ENCODE measurements around the gene IZUMO2. TPM values are rescaled to one million over a fixed set of nuclear protein-coding genes. Genes with fewer than 3 reads are reported as not detected.

IZUMO2 gene
- total and polyA plus RNA-seq, 2 donors (not counting 1 experiment from before 2014, with no cell fraction given), result not detected

DNA sequence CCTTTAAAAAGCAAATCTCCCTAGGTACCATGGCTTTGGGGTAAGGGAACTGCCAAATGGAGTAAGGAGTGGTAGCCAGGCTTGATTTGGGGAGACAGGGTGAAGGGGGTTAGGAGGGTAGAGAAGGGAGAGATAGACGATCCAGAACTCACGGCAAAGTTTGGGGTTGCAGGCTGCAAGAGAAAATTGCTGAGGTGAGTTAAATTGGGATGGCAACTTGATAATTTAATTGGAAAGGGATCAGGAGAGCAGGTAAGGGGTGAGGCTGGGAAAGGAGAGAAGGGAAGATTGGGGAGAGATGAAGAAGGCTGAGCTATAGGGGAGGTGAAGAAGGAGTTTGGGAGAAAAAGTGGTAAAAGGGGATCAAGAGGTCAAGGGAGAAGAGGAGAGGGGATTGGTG lies 4.0 kb downstream of the IZUMO2 start:
- Mint-ChIP-seq H3K4me3 (no peak overlapping the region), H3K27me3 (peaks cover 18% of the 10 kb centered on the region), H3K4me1 (no peaks in the 10 kb centered on the region), H3K27ac (no peak overlapping the region), H3K9me3 (ENCODE audit: insufficient read depth) (peaks cover 12% of the 10 kb centered on the region)
- H3K4me1 ChIP-seq (ENCODE audit: control insufficient read depth in 2 of 2, insufficient read depth in 2 of 2, low read length in 2 of 2), result no peaks in the 10 kb centered on the region
- CTCF ChIA-PET, result no interaction called here
- no peaks in the 10 kb centered on the region for H3K79me2 ChIP-seq (ENCODE audit: control insufficient read depth, insufficient read depth, low read length)
- no peak for ATAC-seq (ENCODE audit: low read depth)
- no peak overlapping the region for H3K4me3 ChIP-seq (ENCODE audit: control extremely low read depth in 1 of 5, extremely low read depth in 1 of 5, insufficient read depth in 1 of 5, low read depth in 2 of 5, low read length in 4 of 5)
- WGBS (ENCODE audit: insufficient coverage), result 91% methylated on average over 2 of the region's 2 CpGs
- H3K9me3 ChIP-seq (ENCODE audit: control extremely low read depth in 1 of 3, control insufficient read depth in 2 of 3, insufficient read depth in 1 of 3, low read length in 2 of 3), result peaks cover 0 to 29% (median 11%) of the 10 kb centered on the region in 3 donors
- no peaks in the 10 kb centered on the region for H3K36me3 ChIP-seq (replicated peaks in 1 of 2; ENCODE audit: control extremely low read depth in 1 of 2, control insufficient read depth in 1 of 2, extremely low read depth in 1 of 2, insufficient read depth in 2 of 2, low read length in 1 of 2)
- H3K27ac ChIP-seq (ENCODE audit: low read length in 2 of 2), result no peak overlapping the region
- H3K9ac ChIP-seq (ENCODE audit: low read length), result no peak overlapping the region
- no peak for TF ChIP-seq EZH2 (IDR thresholded peaks at IDR 0.05; ENCODE audit: borderline replicate concordance, insufficient read depth, low read depth, low read length, poor library complexity, severe bottlenecking)
- TF ChIP-seq, protein P1, sequence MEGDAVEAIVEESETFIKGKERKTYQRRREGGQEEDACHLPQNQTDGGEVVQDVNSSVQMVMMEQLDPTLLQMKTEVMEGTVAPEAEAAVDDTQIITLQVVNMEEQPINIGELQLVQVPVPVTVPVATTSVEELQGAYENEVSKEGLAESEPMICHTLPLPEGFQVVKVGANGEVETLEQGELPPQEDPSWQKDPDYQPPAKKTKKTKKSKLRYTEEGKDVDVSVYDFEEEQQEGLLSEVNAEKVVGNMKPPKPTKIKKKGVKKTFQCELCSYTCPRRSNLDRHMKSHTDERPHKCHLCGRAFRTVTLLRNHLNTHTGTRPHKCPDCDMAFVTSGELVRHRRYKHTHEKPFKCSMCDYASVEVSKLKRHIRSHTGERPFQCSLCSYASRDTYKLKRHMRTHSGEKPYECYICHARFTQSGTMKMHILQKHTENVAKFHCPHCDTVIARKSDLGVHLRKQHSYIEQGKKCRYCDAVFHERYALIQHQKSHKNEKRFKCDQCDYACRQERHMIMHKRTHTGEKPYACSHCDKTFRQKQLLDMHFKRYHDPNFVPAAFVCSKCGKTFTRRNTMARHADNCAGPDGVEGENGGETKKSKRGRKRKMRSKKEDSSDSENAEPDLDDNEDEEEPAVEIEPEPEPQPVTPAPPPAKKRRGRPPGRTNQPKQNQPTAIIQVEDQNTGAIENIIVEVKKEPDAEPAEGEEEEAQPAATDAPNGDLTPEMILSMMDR (IDR thresholded peaks at IDR 0.05), result no peak
- H2AFZ ChIP-seq (ENCODE audit: insufficient read depth, low read depth, low read length, poor library complexity, severe bottlenecking), result no peak overlapping the region
- POLR2A ChIA-PET, result no interaction called here
- intact Hi-C loops (cut with micrococcal nuclease), result no loop called here
- no peaks in the 10 kb centered on the region for H4K20me1 ChIP-seq (ENCODE audit: control insufficient read depth, insufficient read depth, low read length, poor library complexity, severe bottlenecking)
- no peak for DNase-seq
- H3K27me3 ChIP-seq (replicated peaks in 1 of 4; ENCODE audit: control extremely low read depth in 1 of 4, control insufficient read depth in 3 of 4, insufficient read depth in 4 of 4, low read length in 3 of 4), result peaks cover 0 to 13% (median 0%) of the 10 kb centered on the region in 4 experiments
- H3K4me2 ChIP-seq (replicated peaks; ENCODE audit: low read depth, low read length, poor library complexity, severe bottlenecking), result no peak overlapping the region

DNA sequence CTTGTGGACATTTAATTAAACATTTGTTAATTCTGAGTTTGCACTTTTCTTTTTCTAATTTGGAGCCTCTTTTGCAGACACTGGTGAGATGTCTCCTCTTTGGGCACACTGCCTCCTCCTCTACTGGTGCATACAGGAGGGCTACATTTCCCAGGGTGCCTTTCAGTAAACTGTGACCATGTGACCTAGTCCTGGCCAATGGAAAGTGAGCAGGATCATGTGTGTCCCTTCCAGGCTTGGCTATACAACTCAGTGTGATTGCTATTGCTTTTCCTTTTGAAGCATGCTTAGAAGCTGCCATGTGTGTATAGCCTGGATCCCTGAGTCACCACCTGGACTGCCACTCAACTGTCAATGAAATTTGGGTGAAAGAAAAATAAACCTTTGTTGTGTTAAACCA lies 4.5 kb downstream of the IZUMO2 start:
- no peak for ATAC-seq (ENCODE audit: low read depth)
- Mint-ChIP-seq H3K9me3 (ENCODE audit: insufficient read depth) (peaks cover 12% of the 10 kb centered on the region), H3K4me3 (no peak overlapping the region), H3K27ac (no peak overlapping the region), H3K27me3 (peaks cover 18% of the 10 kb centered on the region), H3K4me1 (no peaks in the 10 kb centered on the region)
- no peaks in the 10 kb centered on the region for H4K20me1 ChIP-seq (ENCODE audit: control insufficient read depth, insufficient read depth, low read length, poor library complexity, severe bottlenecking)
- intact Hi-C loops (cut with micrococcal nuclease), result no loop called here
- DNase-seq, result no peak
- H3K4me3 ChIP-seq (ENCODE audit: control extremely low read depth in 1 of 5, extremely low read depth in 1 of 5, insufficient read depth in 1 of 5, low read depth in 2 of 5, low read length in 4 of 5), result no peak overlapping the region
- POLR2A ChIA-PET, result no interaction called here
- no peak overlapping the region for H3K9ac ChIP-seq (ENCODE audit: low read length)
- no peaks in the 10 kb centered on the region for H3K36me3 ChIP-seq (replicated peaks in 1 of 2; ENCODE audit: control extremely low read depth in 1 of 2, control insufficient read depth in 1 of 2, extremely low read depth in 1 of 2, insufficient read depth in 2 of 2, low read length in 1 of 2)
- CTCF ChIA-PET, result no interaction called here
- H3K4me1 ChIP-seq (ENCODE audit: control insufficient read depth in 2 of 2, insufficient read depth in 2 of 2, low read length in 2 of 2), result no peaks in the 10 kb centered on the region
- H3K27ac ChIP-seq (ENCODE audit: low read length in 2 of 2), result no peak overlapping the region
- peaks cover 0 to 29% (median 11%) of the 10 kb centered on the region in 3 donors for H3K9me3 ChIP-seq (ENCODE audit: control extremely low read depth in 1 of 3, control insufficient read depth in 2 of 3, insufficient read depth in 1 of 3, low read length in 2 of 3)
- no peak overlapping the region for H3K4me2 ChIP-seq (replicated peaks; ENCODE audit: low read depth, low read length, poor library complexity, severe bottlenecking)
- no peak overlapping the region for H2AFZ ChIP-seq (ENCODE audit: insufficient read depth, low read depth, low read length, poor library complexity, severe bottlenecking)
- no peaks in the 10 kb centered on the region for H3K79me2 ChIP-seq (ENCODE audit: control insufficient read depth, insufficient read depth, low read length)
- H3K27me3 ChIP-seq (replicated peaks in 1 of 4; ENCODE audit: control extremely low read depth in 1 of 4, control insufficient read depth in 3 of 4, insufficient read depth in 4 of 4, low read length in 3 of 4), result peaks cover 0 to 13% (median 0%) of the 10 kb centered on the region in 4 experiments
- TF ChIP-seq EZH2 (IDR thresholded peaks at IDR 0.05; ENCODE audit: borderline replicate concordance, insufficient read depth, low read depth, low read length, poor library complexity, severe bottlenecking), result no peak
- TF ChIP-seq, protein P1 (IDR thresholded peaks at IDR 0.05), result no peak
